ENCODE results near the gene LRP1.

Gene LRP1

GRCh38 chr12:57231276-57232021 lies 103.2 kb downstream of the LRP1 start:
- no peak overlapping the region for H3K4me3 ChIP-seq (ENCODE audit: low read depth, low read length)
- no peak for TF ChIP-seq CTCF (IDR thresholded peaks at IDR 0.05; ENCODE audit: borderline replicate concordance, insufficient read depth, low read depth, low read length)

- no peak for TF ChIP-seq CTCF (IDR thresholded peaks at IDR 0.05; ENCODE audit: borderline replicate concordance, insufficient read depth, low read depth, low read length)
- no peak overlapping the region for H3K4me3 ChIP-seq (ENCODE audit: low read depth, low read length)
These were observed 104.0 kb downstream of the LRP1 start for GRCh38 chr12:57232156-57232756.

GRCh38 chr12:57233357-57234232 lies 105.3 kb downstream of the LRP1 start:
- no peak overlapping the region for H3K4me3 ChIP-seq (ENCODE audit: low read depth, low read length)
- TF ChIP-seq CTCF (IDR thresholded peaks at IDR 0.05; ENCODE audit: borderline replicate concordance, insufficient read depth, low read depth, low read length): no peak

GRCh38 chr12:57234233-57234570 lies 105.9 kb downstream of the LRP1 start:
- TF ChIP-seq CTCF (IDR thresholded peaks at IDR 0.05; ENCODE audit: borderline replicate concordance, insufficient read depth, low read depth, low read length): no peak
- no peak overlapping the region for H3K4me3 ChIP-seq (ENCODE audit: low read depth, low read length)

- no peak for TF ChIP-seq CTCF (IDR thresholded peaks at IDR 0.05; ENCODE audit: borderline replicate concordance, insufficient read depth, low read depth, low read length)
- no peak overlapping the region for H3K4me3 ChIP-seq (ENCODE audit: low read depth, low read length)
These were observed 106.3 kb downstream of the LRP1 start for GRCh38 chr12:57234571-57235016.

- H3K4me3 ChIP-seq (ENCODE audit: low read depth, low read length): no peak overlapping the region
- TF ChIP-seq CTCF (IDR thresholded peaks at IDR 0.05; ENCODE audit: borderline replicate concordance, insufficient read depth, low read depth, low read length): no peak
These were observed 106.9 kb downstream of the LRP1 start for GRCh38 chr12:57235017-57235727.

All from GM12875 (cell line).